Measurements from ENCODE around the gene PLA2G4C.

The PLA2G4C gene

DNA sequence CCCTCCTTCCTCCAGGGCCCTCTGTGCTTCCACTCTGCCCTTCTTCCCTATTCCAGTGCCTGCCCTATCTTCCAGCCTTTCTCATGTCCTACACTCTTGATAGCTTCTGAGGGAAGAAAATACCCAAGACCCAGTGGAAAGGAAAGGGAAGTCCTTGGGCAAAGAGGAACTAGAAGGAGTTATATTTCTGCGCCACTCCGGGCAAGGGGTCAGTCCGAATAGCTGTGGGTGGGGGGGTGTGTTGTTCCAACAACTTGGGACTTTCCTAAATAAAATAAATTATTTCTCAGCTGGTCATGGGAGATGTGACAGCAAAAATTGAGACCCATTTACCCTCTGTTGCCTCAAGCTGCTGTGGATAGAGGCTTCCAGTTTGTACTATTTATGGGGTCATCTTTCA, 89.9 kb downstream of the PLA2G4C start:
- Histone ChIP-seq H3K9me2 (replicated peaks; ENCODE audit: insufficient read depth, low read length) (no peaks in the 10 kb centered on the region), H3K9me3 (ENCODE audit: insufficient read depth, low read length) (no peaks in the 10 kb centered on the region), H3F3A (ENCODE audit: insufficient read depth) (no peaks in the 10 kb centered on the region), H3K4me3 (ENCODE audit: insufficient read depth, low read length, poor library complexity, severe bottlenecking) (no peak overlapping the region), H3K79me2 (ENCODE audit: insufficient read depth, low read length) (no peaks in the 10 kb centered on the region), H3K9ac (ENCODE audit: low read length) (no peak overlapping the region), H2AFZ (ENCODE audit: low read depth, low read length, severe bottlenecking) (no peak overlapping the region), H3K27me3 (ENCODE audit: low read length) (no peaks in the 10 kb centered on the region), H3K27ac (ENCODE audit: low read depth, low read length) (no peak overlapping the region), H3K4me2 (ENCODE audit: low read depth, low read length, poor library complexity, severe bottlenecking) (no peak overlapping the region), H4K20me1 (ENCODE audit: low read depth, low read length) (no peaks in the 10 kb centered on the region), H3K36me3 (ENCODE audit: low read length) (no peaks in the 10 kb centered on the region)
- TF ChIP-seq EZH2phosphoT487 (conservative IDR thresholded peaks at IDR 0.05; ENCODE audit: low read length): no peak
- TF ChIP-seq, protein P1, sequence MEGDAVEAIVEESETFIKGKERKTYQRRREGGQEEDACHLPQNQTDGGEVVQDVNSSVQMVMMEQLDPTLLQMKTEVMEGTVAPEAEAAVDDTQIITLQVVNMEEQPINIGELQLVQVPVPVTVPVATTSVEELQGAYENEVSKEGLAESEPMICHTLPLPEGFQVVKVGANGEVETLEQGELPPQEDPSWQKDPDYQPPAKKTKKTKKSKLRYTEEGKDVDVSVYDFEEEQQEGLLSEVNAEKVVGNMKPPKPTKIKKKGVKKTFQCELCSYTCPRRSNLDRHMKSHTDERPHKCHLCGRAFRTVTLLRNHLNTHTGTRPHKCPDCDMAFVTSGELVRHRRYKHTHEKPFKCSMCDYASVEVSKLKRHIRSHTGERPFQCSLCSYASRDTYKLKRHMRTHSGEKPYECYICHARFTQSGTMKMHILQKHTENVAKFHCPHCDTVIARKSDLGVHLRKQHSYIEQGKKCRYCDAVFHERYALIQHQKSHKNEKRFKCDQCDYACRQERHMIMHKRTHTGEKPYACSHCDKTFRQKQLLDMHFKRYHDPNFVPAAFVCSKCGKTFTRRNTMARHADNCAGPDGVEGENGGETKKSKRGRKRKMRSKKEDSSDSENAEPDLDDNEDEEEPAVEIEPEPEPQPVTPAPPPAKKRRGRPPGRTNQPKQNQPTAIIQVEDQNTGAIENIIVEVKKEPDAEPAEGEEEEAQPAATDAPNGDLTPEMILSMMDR (IDR thresholded peaks at IDR 0.05; ENCODE audit: insufficient read depth, low read length, poor library complexity, severe bottlenecking): no peak

DNA sequence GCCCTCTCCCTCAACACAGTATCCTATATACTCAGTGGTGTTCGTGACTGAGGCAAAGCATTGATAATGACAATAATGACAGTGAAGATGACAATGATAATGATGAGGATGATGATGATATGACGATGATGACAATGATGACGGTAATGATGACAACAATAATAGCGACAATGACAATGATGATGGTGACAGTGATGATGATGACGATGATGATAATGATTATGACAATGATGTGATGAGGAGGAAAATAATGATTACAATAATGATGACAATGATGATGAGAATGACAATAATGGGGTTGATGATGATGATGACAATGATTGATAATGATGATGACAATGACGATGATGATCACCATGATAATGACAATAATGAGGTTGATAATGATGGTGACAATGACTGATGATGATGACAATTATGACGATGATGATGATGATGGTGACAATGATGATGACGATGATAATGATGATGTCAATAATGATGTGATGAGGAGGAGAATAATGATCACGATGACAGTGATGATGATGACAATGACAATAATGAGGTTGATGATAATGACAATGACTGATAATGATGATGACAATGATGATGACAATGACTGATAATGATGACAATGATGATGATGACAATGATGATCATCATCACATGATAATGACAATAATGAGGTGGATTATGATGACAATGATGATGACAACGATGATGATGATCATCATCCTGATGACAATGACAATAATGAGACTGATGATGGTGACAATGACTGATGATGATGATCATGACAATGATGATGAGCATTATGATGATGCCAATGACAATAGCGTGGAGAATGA, 99.5 kb downstream of the PLA2G4C start:
- Histone ChIP-seq H3K27ac (ENCODE audit: low read depth, low read length) (no peak overlapping the region), H3K36me3 (ENCODE audit: low read length) (no peaks in the 10 kb centered on the region), H3K9me3 (ENCODE audit: insufficient read depth, low read length) (no peaks in the 10 kb centered on the region), H3K9me2 (replicated peaks; ENCODE audit: insufficient read depth, low read length) (no peaks in the 10 kb centered on the region), H3K79me2 (ENCODE audit: insufficient read depth, low read length) (no peaks in the 10 kb centered on the region), H3K4me3 (ENCODE audit: insufficient read depth, low read length, poor library complexity, severe bottlenecking) (no peak overlapping the region), H3F3A (ENCODE audit: insufficient read depth) (no peaks in the 10 kb centered on the region), H3K4me2 (ENCODE audit: low read depth, low read length, poor library complexity, severe bottlenecking) (no peak overlapping the region), H4K20me1 (ENCODE audit: low read depth, low read length) (no peaks in the 10 kb centered on the region), H3K9ac (ENCODE audit: low read length) (no peak overlapping the region), H2AFZ (ENCODE audit: low read depth, low read length, severe bottlenecking) (no peak overlapping the region), H3K27me3 (ENCODE audit: low read length) (no peaks in the 10 kb centered on the region; the same call in 1 of the 2 replicates)
- no peak for TF ChIP-seq EZH2phosphoT487 (conservative IDR thresholded peaks at IDR 0.05; ENCODE audit: low read length)

GRCh38 chr19:48006762-48007161, 103.9 kb downstream of the PLA2G4C start:
- Histone ChIP-seq H4K20me1 (ENCODE audit: low read depth, low read length) (no peaks in the 10 kb centered on the region), H3K27ac (ENCODE audit: low read depth, low read length) (no peak overlapping the region), H3K27me3 (ENCODE audit: low read length) (no peaks in the 10 kb centered on the region; the same call in 1 of the 2 replicates), H3K9me3 (ENCODE audit: insufficient read depth, low read length) (no peaks in the 10 kb centered on the region), H3K4me2 (ENCODE audit: low read depth, low read length, poor library complexity, severe bottlenecking) (no peak overlapping the region), H3K9ac (ENCODE audit: low read length) (no peak overlapping the region), H3K36me3 (ENCODE audit: low read length) (no peaks in the 10 kb centered on the region), H3K79me2 (ENCODE audit: insufficient read depth, low read length) (no peaks in the 10 kb centered on the region), H3F3A (ENCODE audit: insufficient read depth) (no peaks in the 10 kb centered on the region), H3K4me3 (ENCODE audit: insufficient read depth, low read length, poor library complexity, severe bottlenecking) (no peak overlapping the region), H2AFZ (ENCODE audit: low read depth, low read length, severe bottlenecking) (no peak overlapping the region), H3K9me2 (replicated peaks; ENCODE audit: insufficient read depth, low read length) (no peaks in the 10 kb centered on the region)
- TF ChIP-seq, protein P1 (IDR thresholded peaks at IDR 0.05; ENCODE audit: insufficient read depth, low read length, poor library complexity, severe bottlenecking): no peak
- no peak for TF ChIP-seq EZH2phosphoT487 (conservative IDR thresholded peaks at IDR 0.05; ENCODE audit: low read length)

DNA sequence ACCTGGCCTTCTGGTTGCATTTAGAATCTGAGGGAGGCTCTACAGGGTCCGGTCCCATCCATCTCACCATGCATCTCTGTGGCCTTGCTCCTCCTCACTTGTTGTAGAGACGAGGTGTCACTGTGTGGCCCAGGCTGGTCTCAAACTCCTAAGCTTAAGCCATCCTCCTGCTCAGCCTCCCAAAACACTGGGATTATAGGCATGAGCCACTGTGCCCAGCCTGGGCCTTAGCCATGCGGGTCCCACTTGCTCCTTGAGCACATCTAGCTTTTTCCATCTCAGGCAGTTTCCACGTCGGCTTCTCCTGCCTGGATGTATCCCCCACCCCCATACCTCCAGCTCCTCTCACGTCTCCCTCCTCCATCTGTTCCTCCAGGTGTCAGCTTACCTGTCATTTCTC, 106.4 kb downstream of the PLA2G4C start:
- no peaks in the 10 kb centered on the region for H3K9me2 ChIP-seq (replicated peaks; ENCODE audit: insufficient read depth, low read length)
- no peak overlapping the region for H3K9ac ChIP-seq (ENCODE audit: low read length)
- no peaks in the 10 kb centered on the region; the same call in 1 of the 2 replicates for H3K27me3 ChIP-seq (ENCODE audit: low read length)
- H3K79me2 ChIP-seq (ENCODE audit: insufficient read depth, low read length): no peaks in the 10 kb centered on the region
- H3F3A ChIP-seq (ENCODE audit: insufficient read depth): no peaks in the 10 kb centered on the region
- H3K36me3 ChIP-seq (ENCODE audit: low read length): no peaks in the 10 kb centered on the region
- H2AFZ ChIP-seq (ENCODE audit: low read depth, low read length, severe bottlenecking): no peak overlapping the region
- TF ChIP-seq, protein P1 (IDR thresholded peaks at IDR 0.05; ENCODE audit: insufficient read depth, low read length, poor library complexity, severe bottlenecking): no peak
- TF ChIP-seq EZH2phosphoT487 (conservative IDR thresholded peaks at IDR 0.05; ENCODE audit: low read length): no peak
- H3K9me3 ChIP-seq (ENCODE audit: insufficient read depth, low read length): no peaks in the 10 kb centered on the region
- no peak overlapping the region for H3K27ac ChIP-seq (ENCODE audit: low read depth, low read length)
- no peaks in the 10 kb centered on the region for H4K20me1 ChIP-seq (ENCODE audit: low read depth, low read length)
- H3K4me2 ChIP-seq (ENCODE audit: low read depth, low read length, poor library complexity, severe bottlenecking): no peak overlapping the region
- H3K4me3 ChIP-seq (ENCODE audit: insufficient read depth, low read length, poor library complexity, severe bottlenecking): no peak overlapping the region
